PC-3 (cell line): ENCODE results near the gene TNK2.

Experiments
- EZH2 ChIP-seq: fragments of 300-600 bp; sonication (generic); IDR thresholded peaks from one replicate; pipeline ENCODE4 v1.6.1; 2017; ENCODE audit warnings: antibody characterized with exemption, mild to moderate bottlenecking, low read length; ENCODE audit not compliant: unreplicated experiment
- TF ChIP-seq, protein P1 (sequence below): fragments of 300-600 bp; sonication (generic); conservative IDR thresholded peaks from 2 replicates; pipeline ENCODE4 v1.5.1; 2017; ENCODE audit warnings: antibody characterized with exemption, low read depth, mild to moderate bottlenecking, low read length

DNA sequence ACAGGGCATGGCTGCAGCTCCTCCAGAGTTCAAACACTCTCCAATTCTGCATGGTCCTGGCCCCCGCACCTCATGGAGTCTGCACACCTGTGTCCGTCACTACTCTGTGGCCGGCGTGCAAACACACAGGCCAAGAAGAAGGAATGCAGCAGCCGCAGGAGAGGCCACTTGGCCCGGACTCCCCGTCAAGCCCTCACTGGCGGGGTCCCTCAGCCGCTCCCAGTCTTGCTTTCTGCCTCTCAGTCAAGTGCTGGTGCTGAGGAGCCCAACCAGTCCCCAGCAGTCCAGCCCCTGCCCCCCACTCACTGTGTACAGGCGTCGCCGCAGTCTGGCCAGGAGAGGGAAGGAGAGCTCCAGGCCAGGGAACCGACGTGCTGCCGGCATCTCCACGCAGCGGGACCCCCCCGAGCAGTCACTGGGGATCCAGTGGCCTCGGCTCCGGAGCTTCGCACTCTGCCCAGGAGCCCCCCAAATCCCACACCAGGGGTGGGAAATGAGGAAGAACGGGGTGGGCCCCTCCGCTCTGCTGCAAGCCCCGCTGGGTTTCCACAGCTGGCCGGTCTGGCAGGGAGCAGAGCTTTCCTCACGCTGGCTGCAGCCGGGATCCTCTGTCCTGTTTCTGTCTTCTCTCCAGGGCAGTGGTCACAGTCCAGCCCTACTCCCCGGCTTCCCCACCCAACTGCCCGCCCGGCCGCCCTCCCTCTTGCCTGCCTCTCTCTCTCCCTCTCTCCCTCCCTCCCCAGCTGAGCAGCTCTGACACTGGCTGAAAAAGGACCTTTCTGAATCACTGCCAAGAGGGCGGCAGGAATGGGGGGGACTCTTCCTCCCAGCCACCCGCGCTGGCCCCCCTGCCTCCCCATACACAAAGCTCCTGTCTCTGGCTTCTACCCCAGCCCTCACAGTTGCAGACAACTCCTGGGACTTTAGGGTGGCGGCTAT, 16.0 kb downstream of the TNK2 start:
- TF ChIP-seq, protein P1, sequence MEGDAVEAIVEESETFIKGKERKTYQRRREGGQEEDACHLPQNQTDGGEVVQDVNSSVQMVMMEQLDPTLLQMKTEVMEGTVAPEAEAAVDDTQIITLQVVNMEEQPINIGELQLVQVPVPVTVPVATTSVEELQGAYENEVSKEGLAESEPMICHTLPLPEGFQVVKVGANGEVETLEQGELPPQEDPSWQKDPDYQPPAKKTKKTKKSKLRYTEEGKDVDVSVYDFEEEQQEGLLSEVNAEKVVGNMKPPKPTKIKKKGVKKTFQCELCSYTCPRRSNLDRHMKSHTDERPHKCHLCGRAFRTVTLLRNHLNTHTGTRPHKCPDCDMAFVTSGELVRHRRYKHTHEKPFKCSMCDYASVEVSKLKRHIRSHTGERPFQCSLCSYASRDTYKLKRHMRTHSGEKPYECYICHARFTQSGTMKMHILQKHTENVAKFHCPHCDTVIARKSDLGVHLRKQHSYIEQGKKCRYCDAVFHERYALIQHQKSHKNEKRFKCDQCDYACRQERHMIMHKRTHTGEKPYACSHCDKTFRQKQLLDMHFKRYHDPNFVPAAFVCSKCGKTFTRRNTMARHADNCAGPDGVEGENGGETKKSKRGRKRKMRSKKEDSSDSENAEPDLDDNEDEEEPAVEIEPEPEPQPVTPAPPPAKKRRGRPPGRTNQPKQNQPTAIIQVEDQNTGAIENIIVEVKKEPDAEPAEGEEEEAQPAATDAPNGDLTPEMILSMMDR: no peak
- no peak for TF ChIP-seq EZH2
